KOPT-K1 (cell line): Measurements from ENCODE around the gene TXNRD2.

Experiments used
- H3K27ac ChIP-seq: fragments of 200-600 bp; sonication (generic); 2 replicates; pipeline ENCODE4 v1.5.1; 2016; ENCODE audit warnings: antibody characterized with exemption, mild to moderate bottlenecking, low read depth, low read length; ENCODE audit not compliant: poor library complexity, severe bottlenecking
- H3K36me3 ChIP-seq: fragments of 200-600 bp; sonication (generic); 2 replicates; pipeline ENCODE4 v1.5.1; 2017; ENCODE audit warnings: antibody characterized with exemption, mild to moderate bottlenecking, low read length, moderate library complexity; ENCODE audit not compliant: insufficient read depth
- H3K9me3 ChIP-seq: fragments of 200-600 bp; sonication (generic); 2 replicates; pipeline ENCODE4 v1.5.1; 2017; ENCODE audit warnings: antibody characterized with exemption, low read length, mild to moderate bottlenecking; ENCODE audit not compliant: insufficient read depth, poor library complexity, severe bottlenecking

The TXNRD2 gene

GRCh38 chr22:19963863-19964642 lies 22.4 kb upstream of the TXNRD2 start:
- H3K27ac ChIP-seq = no peak overlapping the region
- H3K36me3 ChIP-seq = peaks cover 75% of the 10 kb centered on the region

DNA sequence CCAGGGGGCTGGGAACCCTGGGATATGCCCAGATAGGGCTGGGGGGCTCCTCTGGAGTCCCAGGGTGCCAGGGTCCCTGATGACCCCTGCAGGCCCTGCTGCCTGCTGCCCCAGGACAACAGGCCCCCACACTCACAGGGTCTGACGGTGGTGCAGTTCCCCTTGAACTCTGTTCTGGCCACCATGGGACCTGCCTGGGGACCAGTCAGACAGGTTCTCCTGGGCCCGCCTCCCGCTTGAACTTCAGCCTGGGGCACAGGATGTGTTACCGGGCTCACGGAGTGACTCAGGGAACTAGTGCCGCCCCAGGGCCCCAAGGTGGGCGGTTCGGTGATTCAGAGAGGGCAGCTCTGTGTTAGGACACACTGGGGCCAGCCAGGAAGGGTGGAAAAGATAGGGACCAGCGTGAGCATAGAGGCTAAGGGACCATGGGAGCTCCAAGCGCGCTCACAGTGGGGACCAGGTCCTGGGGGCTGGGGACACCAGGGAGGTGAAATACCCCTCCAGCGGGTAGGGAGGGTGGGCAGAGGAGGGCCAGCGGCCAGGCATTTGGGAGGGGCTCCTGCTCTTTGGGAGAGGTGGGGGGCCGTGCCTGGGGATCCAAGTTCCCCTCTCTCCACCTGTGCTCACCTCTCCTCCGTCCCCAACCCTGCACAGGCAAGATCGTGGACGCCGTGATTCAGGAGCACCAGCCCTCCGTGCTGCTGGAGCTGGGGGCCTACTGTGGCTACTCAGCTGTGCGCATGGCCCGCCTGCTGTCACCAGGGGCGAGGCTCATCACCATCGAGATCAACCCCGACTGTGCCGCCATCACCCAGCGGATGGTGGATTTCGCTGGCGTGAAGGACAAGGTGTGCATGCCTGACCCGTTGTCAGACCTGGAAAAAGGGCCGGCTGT lies 21.5 kb upstream of the TXNRD2 start:
- peaks cover 75% of the 10 kb centered on the region for H3K36me3 ChIP-seq
- H3K9me3 ChIP-seq = no peaks in the 10 kb centered on the region
- peak overlapping the region; percentile 31 for H3K27ac ChIP-seq

More at GRCh38 chr22:19963863-19964642, 22.4 kb upstream of the TXNRD2 start:
- H3K9me3 ChIP-seq = no peaks in the 10 kb centered on the region

DNA sequence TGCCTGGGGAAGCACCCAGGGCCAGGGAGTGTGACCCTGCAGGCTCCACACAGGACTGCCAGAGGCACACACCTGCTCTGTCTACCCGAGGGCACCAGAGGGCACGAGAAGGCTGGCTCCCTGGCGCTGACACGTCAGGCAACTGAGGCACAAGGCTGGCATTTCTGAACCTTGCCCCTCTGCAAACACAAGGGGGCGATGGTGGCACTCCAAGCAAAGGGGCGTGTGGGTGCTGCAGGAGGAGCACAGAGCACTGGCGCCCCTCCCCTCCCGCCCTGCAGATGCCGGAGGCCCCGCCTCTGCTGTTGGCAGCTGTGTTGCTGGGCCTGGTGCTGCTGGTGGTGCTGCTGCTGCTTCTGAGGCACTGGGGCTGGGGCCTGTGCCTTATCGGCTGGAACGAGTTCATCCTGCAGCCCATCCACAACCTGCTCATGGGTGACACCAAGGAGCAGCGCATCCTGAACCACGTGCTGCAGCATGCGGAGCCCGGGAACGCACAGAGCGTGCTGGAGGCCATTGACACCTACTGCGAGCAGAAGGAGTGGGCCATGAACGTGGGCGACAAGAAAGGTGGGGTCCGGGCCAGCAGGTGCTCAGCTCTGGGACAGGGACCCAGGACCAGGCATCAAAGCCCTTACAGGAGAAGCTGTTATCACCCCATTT lies 20.8 kb upstream of the TXNRD2 start:
- peaks cover 73% of the 10 kb centered on the region for H3K36me3 ChIP-seq
- H3K27ac ChIP-seq = peak overlapping the region; percentile 31
- no peaks in the 10 kb centered on the region for H3K9me3 ChIP-seq

DNA sequence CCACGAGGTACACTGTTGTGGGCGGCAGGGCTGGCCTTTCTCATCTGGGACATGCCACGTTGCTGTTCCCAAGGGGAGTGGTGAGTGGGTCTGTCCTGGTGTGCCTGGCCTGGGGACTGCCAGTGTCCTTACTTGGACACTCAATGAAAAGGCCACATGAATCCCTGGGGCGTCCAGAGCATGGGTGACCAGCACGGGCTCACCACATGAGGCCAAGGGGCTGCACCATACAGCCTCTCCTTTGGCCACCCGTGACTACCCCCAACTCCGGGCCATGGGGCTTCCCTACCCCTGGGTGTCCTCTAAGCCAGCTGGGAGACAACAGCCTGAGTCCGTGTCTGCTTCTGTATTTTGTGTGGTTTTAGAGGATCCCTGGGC lies 20.2 kb upstream of the TXNRD2 start:
- H3K9me3 ChIP-seq = no peaks in the 10 kb centered on the region
- peaks cover 70% of the 10 kb centered on the region for H3K36me3 ChIP-seq
- no peak overlapping the region for H3K27ac ChIP-seq

DNA sequence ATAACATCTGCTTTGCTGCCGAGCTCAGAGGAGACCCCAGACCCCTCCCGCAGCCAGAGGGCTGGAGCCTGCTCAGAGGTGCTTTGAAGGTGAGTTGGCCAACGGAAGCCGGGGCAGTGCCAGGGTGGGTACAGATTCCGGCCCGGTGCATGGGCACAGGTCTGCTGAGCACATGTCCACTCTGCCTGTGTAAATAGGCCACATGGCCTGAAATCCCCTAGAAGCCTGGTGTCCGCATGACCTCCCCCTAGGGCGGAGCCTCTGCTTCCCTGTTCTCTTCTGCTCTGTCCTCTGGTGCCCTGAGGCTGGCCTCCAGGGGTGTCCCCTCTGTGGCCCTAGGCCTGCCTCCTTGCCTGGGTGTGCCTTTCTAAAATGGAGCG lies 19.6 kb upstream of the TXNRD2 start:
- H3K36me3 ChIP-seq = peaks cover 63% of the 10 kb centered on the region
- H3K27ac ChIP-seq = no peak overlapping the region
- no peaks in the 10 kb centered on the region for H3K9me3 ChIP-seq

DNA sequence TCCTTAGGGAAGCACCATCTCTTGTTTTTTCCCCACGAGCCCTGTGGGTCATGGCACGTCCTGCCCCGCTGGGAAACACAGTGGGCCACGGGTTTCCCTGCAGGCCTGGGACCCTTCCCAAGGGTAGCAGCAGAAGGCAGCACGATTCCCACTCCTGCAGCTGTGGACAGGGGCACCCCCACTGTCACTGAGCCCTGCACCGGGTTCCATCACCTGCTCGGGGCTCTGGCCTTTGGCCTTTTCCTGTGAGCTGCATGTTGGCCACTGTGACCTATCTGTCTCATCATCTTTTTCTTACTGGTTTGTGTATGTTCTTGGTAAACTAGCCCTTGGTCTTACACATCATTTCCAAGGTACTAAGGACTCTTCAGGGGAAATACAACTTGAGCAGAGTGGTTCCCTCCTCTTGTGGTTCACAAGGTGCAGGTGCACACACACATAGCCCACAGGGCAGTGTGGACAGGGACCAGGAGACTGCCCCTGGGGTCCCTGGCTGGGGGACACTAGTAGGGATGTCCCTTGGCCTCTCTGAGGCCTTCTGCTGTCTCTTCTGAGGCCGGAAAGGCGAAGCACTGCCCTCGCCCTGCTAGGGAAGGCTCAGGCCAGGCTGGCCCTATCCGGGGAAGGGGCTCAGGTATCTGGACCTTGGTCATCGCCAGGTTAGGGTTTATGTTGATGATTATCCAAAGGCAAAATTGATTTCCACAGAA lies 19.0 kb upstream of the TXNRD2 start:
- Histone ChIP-seq H3K9me3 (no peaks in the 10 kb centered on the region), H3K27ac (no peak overlapping the region), H3K36me3 (peaks cover 58% of the 10 kb centered on the region)

GRCh38 chr22:19959587-19960490 lies 18.2 kb upstream of the TXNRD2 start:
- no peaks in the 10 kb centered on the region for H3K9me3 ChIP-seq
- H3K27ac ChIP-seq = no peak overlapping the region
- H3K36me3 ChIP-seq = peaks cover 61% of the 10 kb centered on the region

DNA sequence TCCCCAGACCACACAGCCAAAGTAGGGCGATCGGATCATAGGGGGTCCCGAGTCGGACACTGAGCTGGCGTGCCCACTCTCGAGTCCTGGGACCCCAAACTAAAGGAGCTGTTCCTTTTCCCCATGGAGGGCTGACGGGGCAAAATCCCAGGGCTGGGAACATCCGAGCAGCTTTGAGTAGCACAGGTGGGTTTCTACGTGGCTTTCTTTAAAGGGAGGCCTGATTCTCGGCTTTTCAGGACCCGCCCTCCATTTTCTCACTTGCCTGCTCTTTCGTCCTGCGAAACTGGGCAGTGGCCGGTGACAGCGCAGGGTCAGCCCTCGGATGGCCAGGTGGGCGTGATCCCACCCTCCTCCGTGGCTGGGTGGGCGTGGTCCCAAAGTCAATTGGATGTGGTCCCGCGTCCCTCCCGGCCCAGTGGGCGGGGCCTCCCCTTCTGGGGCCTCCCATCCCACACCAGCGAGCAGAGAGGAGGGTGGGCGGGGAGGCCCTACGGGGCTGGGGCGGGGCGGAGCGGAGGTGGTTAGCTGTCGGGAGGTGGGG lies 17.5 kb upstream of the TXNRD2 start:
- Histone ChIP-seq H3K36me3 (peaks cover 60% of the 10 kb centered on the region), H3K27ac (no peak overlapping the region), H3K9me3 (no peaks in the 10 kb centered on the region)

- Histone ChIP-seq H3K36me3 (peaks cover 54% of the 10 kb centered on the region), H3K27ac (no peak overlapping the region), H3K9me3 (no peaks in the 10 kb centered on the region)
Observed at GRCh38 chr22:19958083-19959042, 16.7 kb upstream of the TXNRD2 start.

GRCh38 chr22:19957445-19957844 lies 15.8 kb upstream of the TXNRD2 start:
- no peak overlapping the region for H3K27ac ChIP-seq
- peaks cover 45% of the 10 kb centered on the region for H3K36me3 ChIP-seq
- no peaks in the 10 kb centered on the region for H3K9me3 ChIP-seq

GRCh38 chr22:19955241-19956128 lies 13.9 kb upstream of the TXNRD2 start:
- H3K36me3 ChIP-seq = peaks cover 48% of the 10 kb centered on the region
- H3K9me3 ChIP-seq = no peaks in the 10 kb centered on the region
- H3K27ac ChIP-seq = peak overlapping the region; percentile 16

- Histone ChIP-seq H3K27ac (no peak overlapping the region), H3K9me3 (no peaks in the 10 kb centered on the region), H3K36me3 (peaks cover 63% of the 10 kb centered on the region)
Observed at GRCh38 chr22:19951346-19951745, 9.7 kb upstream of the TXNRD2 start.
